Forelimb muscle (tissue), 1 donor: Measurements from ENCODE around the gene PPP1R26. TPM values are rescaled to one million over a fixed set of nuclear protein-coding genes. Genes with fewer than 3 reads are reported as not detected.
"Not testable (repeated sequence)": the region's sequence is repeated elsewhere in the genome, so short reads cannot be mapped to it uniquely, and the experiment has no call there.

ENCODE experiments used
- DNase-seq: peaks from one replicate; pipeline ENCODE4 v3.0.0-alpha.2; 2013; ENCODE audit warnings: low read depth
- polyA plus RNA-seq: library from polyadenylated mRNA; unstranded; fragments of 120-200 nt; gene quantifications from one replicate; pipeline ENCODE4 v1.2.1, GENCODE V29; 2013; ENCODE audit not compliant: insufficient read length

The PPP1R26 gene
- polyA plus RNA-seq, 1 donor, result 10.9 TPM

- DNase-seq, result no peak
These were observed 24.0 kb downstream of the PPP1R26 start for GRCh38 chr9:135503371-135504261.

GRCh38 chr9:135504262-135505243 is 25.0 kb downstream of the PPP1R26 start:
- DNase-seq, result no peak

- DNase-seq, result no peak
These were observed 26.0 kb downstream of the PPP1R26 start for GRCh38 chr9:135505406-135506187.

GRCh38 chr9:135506327-135507103 is 26.9 kb downstream of the PPP1R26 start:
- DNase-seq, result no peak

GRCh38 chr9:135507104-135508035 is 27.8 kb downstream of the PPP1R26 start:
- no peak for DNase-seq

GRCh38 chr9:135508211-135508820 is 28.7 kb downstream of the PPP1R26 start:
- no peak for DNase-seq

GRCh38 chr9:135509458-135509857 is 29.9 kb downstream of the PPP1R26 start:
- DNase-seq, result no peak

GRCh38 chr9:135512241-135512603 is 32.6 kb downstream of the PPP1R26 start:
- DNase-seq, result no peak

- no peak for DNase-seq
These were observed 33.3 kb downstream of the PPP1R26 start for GRCh38 chr9:135512904-135513303.

- DNase-seq, result no peak
These were observed 33.8 kb downstream of the PPP1R26 start for GRCh38 chr9:135513351-135513846.

GRCh38 chr9:135513906-135514305 is 34.3 kb downstream of the PPP1R26 start:
- DNase-seq, result not testable (repeated sequence)

- DNase-seq, result no peak
These were observed 34.9 kb downstream of the PPP1R26 start for GRCh38 chr9:135514342-135515082.

GRCh38 chr9:135515083-135515951 is 35.7 kb downstream of the PPP1R26 start:
- DNase-seq, result no peak

- no peak for DNase-seq
These were observed 36.7 kb downstream of the PPP1R26 start for GRCh38 chr9:135516132-135516860.

GRCh38 chr9:135517407-135517822 is 37.8 kb downstream of the PPP1R26 start:
- no peak for DNase-seq

GRCh38 chr9:135519179-135519971 is 39.8 kb downstream of the PPP1R26 start:
- DNase-seq, result no peak
